ENCODE measurements around the gene ANKLE2. TPM values are rescaled to one million over a fixed set of nuclear protein-coding genes. Genes with fewer than 3 reads are reported as not detected.
A peak's percentile ranks its signal among the peaks of the same experiment; 100 is the strongest.

The ANKLE2 gene
- total and polyA plus RNA-seq, 10 of the 15 experiments (the other 5 are each of a cell fraction or from before 2014, with no cell fraction given): 4.3 to 89.4 (median 53.0) TPM

GRCh38 chr12:132723015-132723763 is 38.4 kb downstream of the ANKLE2 start:
- no peak for FAIRE-seq
- ChIA-PET SMC1A (ENCODE audit: uncharacterized antibody, unreplicated experiment) (no interaction called here), POLR2A (no interaction called here), CTCF (no interaction called here), RAD21 (ENCODE audit: unreplicated experiment) (no interaction called here)
- Histone ChIP-seq H3K4me2 (ENCODE audit: control insufficient read depth, insufficient read depth) (no peak overlapping the region), H3K27me3 (replicated peaks in 1 of 2; ENCODE audit: control insufficient read depth in 2 of 2, insufficient read depth in 2 of 2, low read length in 1 of 2) (no peaks in the 10 kb centered on the region), H3K9me3 (replicated peaks; ENCODE audit: control insufficient read depth, insufficient read depth, low read length) (no peaks in the 10 kb centered on the region; the same call in 2 of the 3 replicates), H3K36me3 (ENCODE audit: control insufficient read depth in 2 of 2, insufficient read depth in 2 of 2, low read length in 1 of 2) (peaks cover 39 to 40% of the 10 kb centered on the region in 2 experiments), H3K27ac (ENCODE audit: control insufficient read depth, insufficient read depth) (no peak overlapping the region), H3K4me1 (ENCODE audit: control insufficient read depth, insufficient read depth, low read length) (no peaks in the 10 kb centered on the region), H3K4me3 (no peak overlapping the region), H3K9ac (ENCODE audit: control insufficient read depth, insufficient read depth, low read length) (no peak overlapping the region), H2AFZ (ENCODE audit: control insufficient read depth, low read depth, low read length) (no peak overlapping the region), H4K20me1 (ENCODE audit: control insufficient read depth, insufficient read depth) (0 out of 2 replicates have a peak, but pooled peaks cover 8% of the 10 kb centered on the region), H3K79me2 (ENCODE audit: control insufficient read depth, insufficient read depth, low read length) (no peaks in the 10 kb centered on the region)
- BruUV-seq (replicated peaks): no TSS peak
- DNase-seq (ENCODE audit: low read depth, low spot score): no peak
- TF ChIP-seq ZBED1 (IDR thresholded peaks at IDR 0.05; ENCODE audit: borderline replicate concordance) (peak; percentile 23; the same call in 1 of the 2 replicates), TARDBP (IDR thresholded peaks at IDR 0.05; ENCODE audit: borderline replicate concordance) (no peak), POLR2A (IDR thresholded peaks at IDR 0.05; ENCODE audit: low read depth, low read length) (peak; percentile 44)
- 94% methylated on average over 30 of the region's 30 CpGs for WGBS (ENCODE audit: insufficient coverage, insufficient replicate concordance, low lambda C conversion rate, missing lambda C conversion rate)
- intact Hi-C loops (cut with micrococcal nuclease; ENCODE audit: unreplicated experiment) (no loop called here), in situ Hi-C loops (cut with MboI) (no loop called here)
- ATAC-seq: no peak

- RAD21 ChIA-PET (ENCODE audit: unreplicated experiment): no interaction called here
- in situ Hi-C loops (cut with MboI): no loop called here
- SMC1A ChIA-PET (ENCODE audit: uncharacterized antibody, unreplicated experiment): no interaction called here
- no peak for ATAC-seq
- 0 out of 2 replicates have a peak, but pooled peaks cover 8% of the 10 kb centered on the region for H4K20me1 ChIP-seq (ENCODE audit: control insufficient read depth, insufficient read depth)
- CTCF ChIA-PET: no interaction called here
- WGBS (ENCODE audit: insufficient coverage, insufficient replicate concordance, low lambda C conversion rate, missing lambda C conversion rate): 97% methylated on average over 25 of the region's 25 CpGs
- POLR2A ChIA-PET: no interaction called here
- no peak overlapping the region for H3K4me2 ChIP-seq (ENCODE audit: control insufficient read depth, insufficient read depth)
- DNase-seq (ENCODE audit: low read depth, low spot score): no peak
- no peaks in the 10 kb centered on the region for H3K27me3 ChIP-seq (replicated peaks in 1 of 2; ENCODE audit: control insufficient read depth in 2 of 2, insufficient read depth in 2 of 2, low read length in 1 of 2)
- no peak for FAIRE-seq
- TF ChIP-seq POLR2A (IDR thresholded peaks at IDR 0.05; ENCODE audit: low read depth, low read length) (peak; percentile 35; the same call in 1 of the 2 replicates), PAX5 (IDR thresholded peaks at IDR 0.05; ENCODE audit: borderline replicate concordance, low read depth, low read length) (no peak)
- intact Hi-C loops (cut with micrococcal nuclease; ENCODE audit: unreplicated experiment): no loop called here
- H2AFZ ChIP-seq (ENCODE audit: control insufficient read depth, low read depth, low read length): no peak overlapping the region
- no peak overlapping the region for H3K4me3 ChIP-seq
- no peaks in the 10 kb centered on the region for H3K79me2 ChIP-seq (ENCODE audit: control insufficient read depth, insufficient read depth, low read length)
- H3K9ac ChIP-seq (ENCODE audit: control insufficient read depth, insufficient read depth, low read length): no peak overlapping the region
- BruUV-seq (replicated peaks): no TSS peak
- peaks cover 27 to 44% of the 10 kb centered on the region in 2 experiments for H3K36me3 ChIP-seq (ENCODE audit: control insufficient read depth in 2 of 2, insufficient read depth in 2 of 2, low read length in 1 of 2)
- no peak overlapping the region for H3K27ac ChIP-seq (ENCODE audit: control insufficient read depth, insufficient read depth)
- H3K4me1 ChIP-seq (ENCODE audit: control insufficient read depth, insufficient read depth, low read length): no peaks in the 10 kb centered on the region
- H3K9me3 ChIP-seq (replicated peaks; ENCODE audit: control insufficient read depth, insufficient read depth, low read length): no peaks in the 10 kb centered on the region
These were observed 40.9 kb downstream of the ANKLE2 start for GRCh38 chr12:132720606-132721345.
